H9 (cell line): ENCODE results near the gene PUM2. TPM values are rescaled to one million over a fixed set of nuclear protein-coding genes. Genes with fewer than 3 reads are reported as not detected.

Experiments
- DNase-seq: peaks from one replicate; pipeline ENCODE4 v3.0.0-alpha.2; 2017
- H2AFZ ChIP-seq: one replicate; pipeline ENCODE4 v1.6.1; 2013; ENCODE audit warnings: mild to moderate bottlenecking, low read length, control low read depth, moderate library complexity
- H2AK5ac ChIP-seq: 2 replicates; pipeline ENCODE4 v1.6.1; 2013; ENCODE audit warnings: low read length, control low read depth, mixed read lengths; ENCODE audit not compliant: insufficient read length
- H2BK120ac ChIP-seq: one replicate; pipeline ENCODE4 v1.6.1; 2013; ENCODE audit warnings: low read depth, mild to moderate bottlenecking, low read length, control low read depth, inconsistent platforms; ENCODE audit not compliant: poor library complexity, severe bottlenecking
- H2BK12ac ChIP-seq: 2 replicates; pipeline ENCODE4 v1.6.1; 2013; ENCODE audit warnings: low read length, control low read depth, mixed read lengths, low read depth; ENCODE audit not compliant: insufficient read length
- H2BK15ac ChIP-seq: 2 replicates; pipeline ENCODE4 v1.6.1; 2013; ENCODE audit warnings: low read depth, low read length, control low read depth
- H2BK20ac ChIP-seq: one replicate; pipeline ENCODE4 v1.6.1; 2013; ENCODE audit warnings: low read depth, mild to moderate bottlenecking, low read length, control low read depth, inconsistent platforms; ENCODE audit not compliant: poor library complexity, severe bottlenecking
- H2BK5ac ChIP-seq: 2 replicates; pipeline ENCODE4 v1.6.1; 2013; ENCODE audit warnings: low read length, control low read depth, mixed read lengths; ENCODE audit not compliant: insufficient read length
- H3K14ac ChIP-seq: 2 replicates; pipeline ENCODE4 v1.6.1; 2013; ENCODE audit warnings: low read length, control low read depth; ENCODE audit not compliant: insufficient read depth
- H3K18ac ChIP-seq: 2 replicates; pipeline ENCODE4 v1.6.1; 2013; ENCODE audit warnings: low read depth, mild to moderate bottlenecking, mixed read lengths, low read length, control low read depth; ENCODE audit not compliant: insufficient read length
- H3K23ac ChIP-seq: 2 replicates; pipeline ENCODE4 v1.6.1; 2013; ENCODE audit warnings: low read length, control low read depth, mixed read lengths, low read depth; ENCODE audit not compliant: insufficient read length
- H3K23me2 ChIP-seq: 2 replicates; pipeline ENCODE4 v1.6.1; 2013; ENCODE audit warnings: low read depth, mild to moderate bottlenecking, mixed read lengths, low read length, control low read depth; ENCODE audit not compliant: insufficient read length, poor library complexity, severe bottlenecking
- H3K27ac ChIP-seq: 2 replicates; pipeline ENCODE4 v1.5.1; 2013; ENCODE audit warnings: low read length, control low read depth, mixed read lengths, low read depth; ENCODE audit not compliant: insufficient read length
- H3K27me3 ChIP-seq: 2 replicates; pipeline ENCODE4 v1.6.1; 2013; ENCODE audit warnings: low read length, control low read depth, inconsistent platforms; ENCODE audit not compliant: insufficient read depth
- H3K4ac ChIP-seq: 2 replicates; pipeline ENCODE4 v1.6.1; 2013; ENCODE audit warnings: low read depth, mild to moderate bottlenecking, control low read depth, inconsistent platforms, low read length, moderate library complexity
- H3K4me1 ChIP-seq: 2 replicates; pipeline ENCODE4 v1.6.1; 2013; ENCODE audit warnings: low read length, control low read depth, inconsistent platforms; ENCODE audit not compliant: insufficient read depth
- H3K4me2 ChIP-seq: 2 replicates; pipeline ENCODE4 v1.6.1; 2013; ENCODE audit warnings: low read length, control low read depth, mixed read lengths; ENCODE audit not compliant: insufficient read length, insufficient read depth
- H3K56ac ChIP-seq: 2 replicates; pipeline ENCODE4 v1.6.1; 2013; ENCODE audit warnings: low read depth, mild to moderate bottlenecking, mixed read lengths, low read length, control low read depth; ENCODE audit not compliant: insufficient read length
- H3K79me1 ChIP-seq: 2 replicates; pipeline ENCODE4 v1.6.1; 2013; ENCODE audit warnings: low read depth, mild to moderate bottlenecking, moderate library complexity, low read length, control low read depth, inconsistent platforms; ENCODE audit not compliant: insufficient read depth, poor library complexity, severe bottlenecking
- H3K79me2 ChIP-seq: 2 replicates; pipeline ENCODE4 v1.6.1; 2013; ENCODE audit warnings: low read length, control low read depth, inconsistent platforms; ENCODE audit not compliant: insufficient read depth
- H3K9ac ChIP-seq: 2 replicates; pipeline ENCODE4 v1.6.1; 2013; ENCODE audit warnings: low read length, control low read depth, mixed read lengths; ENCODE audit not compliant: insufficient read length; ENCODE audit errors: extremely low read depth
- H3K9me3 ChIP-seq: one replicate; pipeline ENCODE4 v1.6.1; 2013; ENCODE audit warnings: low read depth, low read length, inconsistent platforms; ENCODE audit not compliant: control insufficient read depth
- H3T11ph ChIP-seq: one replicate; pipeline ENCODE4 v1.6.1; 2013; ENCODE audit warnings: mild to moderate bottlenecking, low read length, control low read depth, inconsistent platforms
- H4K20me1 ChIP-seq: one replicate; pipeline ENCODE4 v1.6.1; 2013; ENCODE audit not compliant: control insufficient read depth, insufficient read length, insufficient read depth
- H4K5ac ChIP-seq: 2 replicates; pipeline ENCODE4 v1.6.1; 2013; ENCODE audit warnings: low read depth, mild to moderate bottlenecking, mixed read lengths, low read length, control low read depth; ENCODE audit not compliant: insufficient read length
- H4K8ac ChIP-seq: replicated peaks from 2 replicates; pipeline ENCODE4 v1.6.1; 2013; ENCODE audit warnings: low read length, control low read depth, mixed read lengths, low read depth; ENCODE audit not compliant: insufficient read length
- H4K91ac ChIP-seq: 2 replicates; pipeline ENCODE4 v1.6.1; 2013; ENCODE audit warnings: low read depth, mild to moderate bottlenecking, moderate library complexity, mixed read lengths, low read length, control low read depth; ENCODE audit not compliant: insufficient read length
- H3K27ac Mint-ChIP-seq, 3 experiments: 2 replicates in 2 of 3; 3 replicates in 1 of 3; pipeline ENCODE4 v1.8.0; 2020 to 2021; ENCODE audit warnings: mixed read lengths in 3 of 3, mild to moderate bottlenecking in 1 of 3, moderate library complexity in 1 of 3
- H3K27me3 Mint-ChIP-seq: 2 replicates; pipeline ENCODE4 v1.8.0; 2021; ENCODE audit warnings: low read depth, mild to moderate bottlenecking, moderate library complexity, mixed read lengths
- H3K36me3 Mint-ChIP-seq, 3 experiments: 2 replicates in 2 of 3; 3 replicates in 1 of 3; pipeline ENCODE4 v1.8.0; 2020 to 2021; ENCODE audit warnings: low read depth in 3 of 3, mixed read lengths in 3 of 3; ENCODE audit not compliant: insufficient read depth in 1 of 3
- H3K4me1 Mint-ChIP-seq, 2 experiments: 2 replicates each; pipeline ENCODE4 v1.8.0; 2020; ENCODE audit warnings: mixed read lengths in 2 of 2
- H3K4me3 Mint-ChIP-seq, 2 experiments: 2 replicates in 1 of 2; 3 replicates in 1 of 2; pipeline ENCODE4 v1.8.0; 2020 to 2021; ENCODE audit warnings: mild to moderate bottlenecking in 2 of 2, mixed read lengths in 2 of 2, moderate library complexity in 1 of 2
- H3K9me3 Mint-ChIP-seq, 2 experiments: 2 replicates in 1 of 2; 3 replicates in 1 of 2; pipeline ENCODE4 v1.8.0; 2020; ENCODE audit warnings: mild to moderate bottlenecking in 2 of 2, mixed read lengths in 2 of 2, moderate library complexity in 1 of 2
- WGBS: extraction: QIAGEN DNeasy Blood & Tissue Kit; methylation state at CpG from one replicate; pipeline ENCODE4 v1.1.7; 2013; ENCODE audit warnings: missing lambda C conversion rate, low lambda C conversion rate, mixed read lengths; ENCODE audit not compliant: insufficient read length; ENCODE audit errors: extremely low coverage; 5-methylcytosine and 5-hydroxymethylcytosine counted together
- total RNA-seq: library from RNA; stranded (reverse); gene quantifications from 2 replicates; pipeline ENCODE4 v1.2.1, GENCODE V29; 2021
- TF ChIP-seq, protein P1 (sequence below): fragments of 200-600 bp; sonication (generic); conservative IDR thresholded peaks from 3 replicates; pipeline ENCODE4 v1.8.0; 2021; ENCODE audit warnings: antibody characterized with exemption, mild to moderate bottlenecking

PUM2 gene
- total RNA-seq, 1 experiment from 2014 or later = 96.6 TPM

DNA sequence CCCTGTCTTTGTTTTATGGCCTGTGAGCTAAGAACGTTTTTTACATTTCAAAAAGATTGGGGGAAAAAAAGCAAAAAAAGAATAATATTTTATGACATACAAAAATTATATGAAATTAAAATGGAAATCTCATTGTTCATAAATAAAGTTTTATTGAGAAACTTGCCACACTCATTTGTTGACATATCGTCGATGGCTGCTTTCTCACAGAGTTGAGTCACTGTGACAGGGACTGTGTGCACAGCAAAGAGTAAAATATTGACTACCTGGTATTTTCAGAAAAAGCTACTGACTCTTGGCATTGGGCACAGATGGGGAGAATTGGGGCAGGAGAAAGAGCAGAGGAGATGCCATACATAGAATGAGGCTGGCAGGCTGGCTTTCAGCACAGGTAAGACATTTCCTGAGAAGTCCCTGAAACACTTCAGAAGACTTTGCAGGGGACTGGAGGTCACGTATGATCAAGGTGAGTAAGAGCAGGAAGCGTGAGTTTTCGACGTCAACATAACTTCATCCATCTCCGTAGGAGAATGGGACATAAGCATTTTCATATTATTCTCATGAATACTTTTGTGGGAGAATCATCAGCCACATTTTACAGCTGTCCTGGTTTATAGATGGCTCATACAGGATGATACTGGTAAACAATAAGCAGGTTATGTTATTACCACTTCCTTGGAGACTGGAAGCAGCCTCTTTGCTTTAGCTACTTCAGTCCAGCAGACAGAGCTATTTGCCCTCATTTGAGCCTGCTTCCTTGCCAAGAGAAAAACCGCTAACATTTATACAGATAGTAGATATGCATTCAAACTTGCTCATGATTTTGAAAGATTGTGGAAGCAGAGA is 32.5 kb upstream of the PUM2 start:
- no peaks in the 10 kb centered on the region for H3K4me1 ChIP-seq

More for the DNA sequence above, 32.5 kb upstream of the PUM2 start:
- Histone ChIP-seq H3K79me1 (no peaks in the 10 kb centered on the region), H4K20me1 (no peaks in the 10 kb centered on the region), H2BK120ac (no peak overlapping the region), H3K56ac (no peak overlapping the region), H3K9me3 (no peaks in the 10 kb centered on the region), H3K14ac (no peak overlapping the region), H3T11ph (no peak overlapping the region), H3K27ac (no peak overlapping the region), H2BK12ac (no peak overlapping the region), H3K18ac (no peak overlapping the region), H3K4ac (no peak overlapping the region), H4K5ac (no peak overlapping the region), H3K23me2 (no peaks in the 10 kb centered on the region), H4K8ac (no peak overlapping the region), H3K79me2 (no peaks in the 10 kb centered on the region), H3K9ac (no peak overlapping the region), H2BK5ac (no peak overlapping the region), H4K91ac (no peak overlapping the region), H2BK15ac (no peak overlapping the region), H2AK5ac (no peak overlapping the region), H3K4me2 (no peak overlapping the region), H3K23ac (no peak overlapping the region), H3K27me3 (no peaks in the 10 kb centered on the region), H2AFZ (no peak overlapping the region), H2BK20ac (no peak overlapping the region)
- no peak overlapping the region for H3K4me3 Mint-ChIP-seq
- no peaks in the 10 kb centered on the region for H3K9me3 Mint-ChIP-seq
- TF ChIP-seq, protein P1, sequence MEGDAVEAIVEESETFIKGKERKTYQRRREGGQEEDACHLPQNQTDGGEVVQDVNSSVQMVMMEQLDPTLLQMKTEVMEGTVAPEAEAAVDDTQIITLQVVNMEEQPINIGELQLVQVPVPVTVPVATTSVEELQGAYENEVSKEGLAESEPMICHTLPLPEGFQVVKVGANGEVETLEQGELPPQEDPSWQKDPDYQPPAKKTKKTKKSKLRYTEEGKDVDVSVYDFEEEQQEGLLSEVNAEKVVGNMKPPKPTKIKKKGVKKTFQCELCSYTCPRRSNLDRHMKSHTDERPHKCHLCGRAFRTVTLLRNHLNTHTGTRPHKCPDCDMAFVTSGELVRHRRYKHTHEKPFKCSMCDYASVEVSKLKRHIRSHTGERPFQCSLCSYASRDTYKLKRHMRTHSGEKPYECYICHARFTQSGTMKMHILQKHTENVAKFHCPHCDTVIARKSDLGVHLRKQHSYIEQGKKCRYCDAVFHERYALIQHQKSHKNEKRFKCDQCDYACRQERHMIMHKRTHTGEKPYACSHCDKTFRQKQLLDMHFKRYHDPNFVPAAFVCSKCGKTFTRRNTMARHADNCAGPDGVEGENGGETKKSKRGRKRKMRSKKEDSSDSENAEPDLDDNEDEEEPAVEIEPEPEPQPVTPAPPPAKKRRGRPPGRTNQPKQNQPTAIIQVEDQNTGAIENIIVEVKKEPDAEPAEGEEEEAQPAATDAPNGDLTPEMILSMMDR = no peak
- peaks cover 18 to 24% of the 10 kb centered on the region in 2 experiments for H3K4me1 Mint-ChIP-seq
- H3K36me3 Mint-ChIP-seq = no peaks in the 10 kb centered on the region
- H3K27me3 Mint-ChIP-seq = peaks cover 1% of the 10 kb centered on the region; the same call in 1 of the 2 replicates
- DNase-seq = no peak
- WGBS = no CpG with 5 or more reads among the region's 9 CpGs
- H3K27ac Mint-ChIP-seq = no peak overlapping the region
